Measurements from ENCODE around the gene CD300LF. TPM values are rescaled to one million over a fixed set of nuclear protein-coding genes. Genes with fewer than 3 reads are reported as not detected.
A peak's percentile ranks its signal among the peaks of the same experiment; 100 is the strongest.

The CD300LF gene
- total and polyA plus RNA-seq, 2 donors (not counting 1 experiment from before 2014, with no cell fraction given): 0.52 to 1.1 TPM

- Histone ChIP-seq H3K4me3 (ENCODE audit: control extremely low read depth in 1 of 5, extremely low read depth in 1 of 5, insufficient read depth in 1 of 5, low read depth in 2 of 5, low read length in 4 of 5) (no peak overlapping the region), H3K9ac (ENCODE audit: low read length) (no peak overlapping the region), H3K9me3 (ENCODE audit: control extremely low read depth in 1 of 3, control insufficient read depth in 2 of 3, insufficient read depth in 1 of 3, low read length in 2 of 3) (peaks cover 0 to 7% (median 0%) of the 10 kb centered on the region in 3 donors), H3K4me1 (ENCODE audit: control insufficient read depth in 2 of 2, insufficient read depth in 2 of 2, low read length in 2 of 2) (peaks cover 22 to 23% of the 10 kb centered on the region in 2 donors), H3K79me2 (ENCODE audit: control insufficient read depth, insufficient read depth, low read length) (no peaks in the 10 kb centered on the region), H3K27ac (ENCODE audit: low read length in 2 of 2) (no peak overlapping the region), H4K20me1 (ENCODE audit: control insufficient read depth, insufficient read depth, low read length, poor library complexity, severe bottlenecking) (no peaks in the 10 kb centered on the region), H2AFZ (ENCODE audit: insufficient read depth, low read depth, low read length, poor library complexity, severe bottlenecking) (no peak overlapping the region), H3K4me2 (replicated peaks; ENCODE audit: low read depth, low read length, poor library complexity, severe bottlenecking) (no peak overlapping the region), H3K27me3 (replicated peaks in 1 of 4; ENCODE audit: control extremely low read depth in 1 of 4, control insufficient read depth in 3 of 4, insufficient read depth in 4 of 4, low read length in 3 of 4) (peaks cover 0 to 14% (median 4%) of the 10 kb centered on the region in 4 experiments), H3K36me3 (replicated peaks in 1 of 2; ENCODE audit: control extremely low read depth in 1 of 2, control insufficient read depth in 1 of 2, extremely low read depth in 1 of 2, insufficient read depth in 2 of 2, low read length in 1 of 2) (no peaks in the 10 kb centered on the region)
- Mint-ChIP-seq H3K4me1 (peaks cover 30% of the 10 kb centered on the region), H3K27me3 (peaks cover 19% of the 10 kb centered on the region), H3K27ac (peak overlapping the region; percentile 37), H3K9me3 (ENCODE audit: insufficient read depth) (no peaks in the 10 kb centered on the region), H3K4me3 (no peak overlapping the region)
- POLR2A ChIA-PET: no interaction called here
- TF ChIP-seq EZH2 (IDR thresholded peaks at IDR 0.05; ENCODE audit: borderline replicate concordance, insufficient read depth, low read depth, low read length, poor library complexity, severe bottlenecking) (no peak), CTCF (IDR thresholded peaks at IDR 0.05) (no peak)
- CTCF ChIA-PET: interaction anchor here (2.1 to 4.1 kb wide), 2 partner anchors 33 to 47 kb away, joined by 8 to 25 read pairs; partner anchors contain the start of gene RAB37
- ATAC-seq (ENCODE audit: low read depth) (no peak), DNase-seq (no peak)
- WGBS (ENCODE audit: insufficient coverage): 50% methylated on average over 6 of the region's 6 CpGs
- intact Hi-C loops (cut with micrococcal nuclease): no loop called here
These were observed 22.3 kb downstream of the CD300LF start for GRCh38 chr17:74690409-74690825.

- H3K4me1 ChIP-seq (ENCODE audit: control insufficient read depth in 2 of 2, insufficient read depth in 2 of 2, low read length in 2 of 2): peaks cover 22 to 23% of the 10 kb centered on the region in 2 donors
- H3K4me2 ChIP-seq (replicated peaks; ENCODE audit: low read depth, low read length, poor library complexity, severe bottlenecking): no peak overlapping the region
- no peaks in the 10 kb centered on the region for H3K79me2 ChIP-seq (ENCODE audit: control insufficient read depth, insufficient read depth, low read length)
- H3K36me3 ChIP-seq (replicated peaks in 1 of 2; ENCODE audit: control extremely low read depth in 1 of 2, control insufficient read depth in 1 of 2, extremely low read depth in 1 of 2, insufficient read depth in 2 of 2, low read length in 1 of 2): no peaks in the 10 kb centered on the region
- no peaks in the 10 kb centered on the region for H4K20me1 ChIP-seq (ENCODE audit: control insufficient read depth, insufficient read depth, low read length, poor library complexity, severe bottlenecking)
- no peak overlapping the region for H3K4me3 ChIP-seq (ENCODE audit: control extremely low read depth in 1 of 5, extremely low read depth in 1 of 5, insufficient read depth in 1 of 5, low read depth in 2 of 5, low read length in 4 of 5)
- no peak overlapping the region for H2AFZ ChIP-seq (ENCODE audit: insufficient read depth, low read depth, low read length, poor library complexity, severe bottlenecking)
- no peak overlapping the region for H3K27ac ChIP-seq (ENCODE audit: low read length in 2 of 2)
- H3K9me3 ChIP-seq (ENCODE audit: control extremely low read depth in 1 of 3, control insufficient read depth in 2 of 3, insufficient read depth in 1 of 3, low read length in 2 of 3): no peaks in the 10 kb centered on the region
- H3K4me1 Mint-ChIP-seq: peaks cover 30% of the 10 kb centered on the region
- peaks cover 16% of the 10 kb centered on the region for H3K27me3 Mint-ChIP-seq
- no peak overlapping the region for H3K27ac Mint-ChIP-seq
- no peak overlapping the region for H3K4me3 Mint-ChIP-seq
- WGBS (ENCODE audit: insufficient coverage): no CpG with 5 or more reads among the region's 3 CpGs
- no peaks in the 10 kb centered on the region for H3K9me3 Mint-ChIP-seq (ENCODE audit: insufficient read depth)
- no peak overlapping the region for H3K9ac ChIP-seq (ENCODE audit: low read length)
- H3K27me3 ChIP-seq (replicated peaks in 1 of 4; ENCODE audit: control extremely low read depth in 1 of 4, control insufficient read depth in 3 of 4, insufficient read depth in 4 of 4, low read length in 3 of 4): peaks cover 0 to 4% (median 2%) of the 10 kb centered on the region in 4 experiments
- CTCF ChIA-PET: interaction anchor here (1.9 to 4.1 kb wide), 2 partner anchors 49 to 83 kb away, joined by 6 to 25 read pairs; partner anchors contain the start of gene RAB37
- POLR2A ChIA-PET: interaction anchor here (0.7 kb wide), 1 partner anchor 343 kb away, joined by 4 read pairs; no protein-coding TSS in a partner anchor
- TF ChIP-seq CTCF (IDR thresholded peaks at IDR 0.05) (no peak), EZH2 (IDR thresholded peaks at IDR 0.05; ENCODE audit: borderline replicate concordance, insufficient read depth, low read depth, low read length, poor library complexity, severe bottlenecking) (no peak)
- DNase-seq (no peak), ATAC-seq (ENCODE audit: low read depth) (no peak)
- intact Hi-C loops (cut with micrococcal nuclease): loop anchor here (2.0 kb wide), 1 partner anchor 49 kb away; the partner anchor contains the start of gene RAB37
These were observed 24.8 kb downstream of the CD300LF start for GRCh38 chr17:74687886-74688285.

Data from B cell (primary cell).